Trophoblast cell (in vitro differentiated cells and primary cell): ENCODE results near the gene DCTN2.
"Not testable (repeated sequence)": the region's sequence is repeated elsewhere in the genome, so short reads cannot be mapped to it uniquely, and the experiment has no call there.

Source experiments
- DNase-seq, 2 donors: peaks; one replicate each; pipeline ENCODE4 v3.0.0-alpha.2; 2016
- H2AFZ ChIP-seq: 2 replicates; pipeline ENCODE4 v1.6.1; 2013; ENCODE audit warnings: low read length, moderate library complexity, mild to moderate bottlenecking; ENCODE audit not compliant: insufficient read depth, poor library complexity
- H2AK5ac ChIP-seq: 2 replicates; pipeline ENCODE4 v1.6.1; 2013; ENCODE audit warnings: mild to moderate bottlenecking, low read length
- H2BK120ac ChIP-seq: 2 replicates; pipeline ENCODE4 v1.6.1; 2013; ENCODE audit warnings: low read length, mild to moderate bottlenecking, moderate library complexity; ENCODE audit not compliant: insufficient read depth, poor library complexity
- H2BK12ac ChIP-seq: 2 replicates; pipeline ENCODE4 v1.6.1; 2013; ENCODE audit warnings: mild to moderate bottlenecking, low read length, moderate library complexity
- H2BK5ac ChIP-seq: 2 replicates; pipeline ENCODE4 v1.6.1; 2013; ENCODE audit warnings: low read length, low read depth, moderate library complexity, mild to moderate bottlenecking; ENCODE audit not compliant: poor library complexity
- H3K14ac ChIP-seq: 2 replicates; pipeline ENCODE4 v1.6.1; 2013; ENCODE audit warnings: mild to moderate bottlenecking, low read length
- H3K18ac ChIP-seq: 2 replicates; pipeline ENCODE4 v1.6.1; 2013; ENCODE audit warnings: mild to moderate bottlenecking, low read length
- H3K23ac ChIP-seq: 2 replicates; pipeline ENCODE4 v1.6.1; 2013; ENCODE audit warnings: low read length
- H3K27ac ChIP-seq: 2 replicates; pipeline ENCODE4 v1.5.1; 2013; ENCODE audit warnings: low read depth, mild to moderate bottlenecking, inconsistent platforms, low read length, moderate library complexity
- H3K27me3 ChIP-seq: 2 replicates; pipeline ENCODE4 v1.6.1; 2013; ENCODE audit warnings: inconsistent platforms, mild to moderate bottlenecking, low read length, moderate library complexity; ENCODE audit not compliant: insufficient read depth
- H3K36me3 ChIP-seq, 2 experiments: 1 replicate in 1 of 2; 2 replicates in 1 of 2; pipeline ENCODE4 v1.6.1; 2013; ENCODE audit warnings: low read length in 2 of 2, mild to moderate bottlenecking in 2 of 2, moderate library complexity in 1 of 2; ENCODE audit not compliant: insufficient read depth in 2 of 2, control insufficient read depth in 1 of 2
- H3K4ac ChIP-seq: 2 replicates; pipeline ENCODE4 v1.6.1; 2013; ENCODE audit warnings: low read depth, mild to moderate bottlenecking, low read length, moderate library complexity
- H3K4me1 ChIP-seq, 2 experiments: 1 replicate in 1 of 2; 2 replicates in 1 of 2; pipeline ENCODE4 v1.6.1; 2013; ENCODE audit warnings: low read length in 2 of 2, mild to moderate bottlenecking in 2 of 2, moderate library complexity in 1 of 2; ENCODE audit not compliant: insufficient read depth in 2 of 2, control insufficient read depth in 1 of 2
- H3K4me2 ChIP-seq: 2 replicates; pipeline ENCODE4 v1.6.1; 2013; ENCODE audit warnings: inconsistent platforms, mild to moderate bottlenecking, low read length, moderate library complexity
- H3K4me3 ChIP-seq: 2 replicates; pipeline ENCODE4 v1.5.1; 2013; ENCODE audit warnings: mild to moderate bottlenecking, low read depth, low read length, inconsistent platforms
- H3K79me1 ChIP-seq: one replicate; pipeline ENCODE4 v1.6.1; 2013; ENCODE audit warnings: low read length
- H3K79me2 ChIP-seq: 2 replicates; pipeline ENCODE4 v1.6.1; 2013; ENCODE audit warnings: low read length, mild to moderate bottlenecking; ENCODE audit not compliant: control insufficient read depth, insufficient read depth, poor library complexity
- H3K9ac ChIP-seq: 2 replicates; pipeline ENCODE4 v1.6.1; 2013; ENCODE audit warnings: mild to moderate bottlenecking, low read length
- H3K9me3 ChIP-seq: 2 replicates; pipeline ENCODE4 v1.6.1; 2013; ENCODE audit warnings: low read depth, mild to moderate bottlenecking, control low read depth, inconsistent platforms, low read length; ENCODE audit not compliant: insufficient read depth
- H4K12ac ChIP-seq: 2 replicates; pipeline ENCODE4 v1.6.1; 2013; ENCODE audit warnings: low read depth, mild to moderate bottlenecking, low read length, moderate library complexity
- H4K8ac ChIP-seq: 2 replicates; pipeline ENCODE4 v1.6.1; 2013; ENCODE audit warnings: low read depth, mild to moderate bottlenecking, low read length, moderate library complexity
- H4K91ac ChIP-seq: one replicate; pipeline ENCODE4 v1.6.1; 2013; ENCODE audit warnings: low read depth, mild to moderate bottlenecking, low read length, moderate library complexity
- WGBS: extraction: QIAGEN DNeasy Blood & Tissue Kit; methylation state at CpG from one replicate; pipeline ENCODE4 v1.1.7; 2013; ENCODE audit warnings: missing lambda C conversion rate; ENCODE audit not compliant: insufficient read length, insufficient coverage; ENCODE audit errors: extremely low coverage; 5-methylcytosine and 5-hydroxymethylcytosine counted together

The DCTN2 gene

GRCh38 chr12:57590864-57591781, 44.1 kb upstream of the DCTN2 start, which contains the start of gene PIP4K2C:
PIP4K2C (plus strand) TSS chr12:57591192; CDS start chr12:57591290, 98 bp downstream.
- no CpG with 5 or more reads among the region's 69 CpGs for WGBS
- Histone ChIP-seq H4K12ac (peak within 1 kb of the TSS; percentile 79), H3K36me3 (peaks cover 8 to 13% of the 10 kb centered on the region in 2 experiments), H3K79me2 (peaks cover 3% of the 10 kb centered on the region), H3K18ac (peak within 1 kb of the TSS; percentile 77), H3K4me1 (peaks cover 4 to 11% of the 10 kb centered on the region in 2 experiments), H2BK12ac (no peak within 1 kb of the TSS), H3K27me3 (no peaks in the 10 kb centered on the region), H4K8ac (peak within 1 kb of the TSS; percentile 91), H3K9me3 (no peaks in the 10 kb centered on the region), H3K23ac (no peak within 1 kb of the TSS), H3K4me2 (peak within 1 kb of the TSS; percentile 79), H4K91ac (peak within 1 kb of the TSS; percentile 76), H3K4ac (peak within 1 kb of the TSS; percentile 71), H2BK5ac (peak within 1 kb of the TSS; percentile 14), H2AFZ (peak within 1 kb of the TSS; percentile 86), H3K79me1 (peaks cover 5% of the 10 kb centered on the region), H3K27ac (peak within 1 kb of the TSS; percentile 10), H2AK5ac (no peak within 1 kb of the TSS), H3K9ac (peak within 1 kb of the TSS; percentile 92), H3K14ac (peak within 1 kb of the TSS; percentile 68), H3K4me3 (peak within 1 kb of the TSS; percentile 96), H2BK120ac (peak within 1 kb of the TSS; percentile 40)
- DNase-seq: peak; percentile 89 to 90

GRCh38 chr12:57590479-57590863, 43.5 kb upstream of the DCTN2 start:
- H3K4me3 ChIP-seq: peak overlapping the region; percentile 96
- no peak overlapping the region for H2BK5ac ChIP-seq
- H3K23ac ChIP-seq: no peak overlapping the region
- H2BK120ac ChIP-seq: no peak overlapping the region
- peaks cover 3% of the 10 kb centered on the region for H3K79me2 ChIP-seq
- peaks cover 4 to 9% of the 10 kb centered on the region in 2 experiments for H3K36me3 ChIP-seq
- H3K9ac ChIP-seq: no peak overlapping the region
- DNase-seq: peak in 1 of 2 donors; percentile 45
- H3K18ac ChIP-seq: no peak overlapping the region
- peak overlapping the region; percentile 91 for H4K8ac ChIP-seq
- no peak overlapping the region for H3K4ac ChIP-seq
- no CpG with 5 or more reads among the region's 2 CpGs for WGBS
- H3K14ac ChIP-seq: peak overlapping the region; percentile 52
- H3K9me3 ChIP-seq: no peaks in the 10 kb centered on the region
- peak overlapping the region; percentile 80 for H2AFZ ChIP-seq
- H2AK5ac ChIP-seq: no peak overlapping the region
- H3K79me1 ChIP-seq: peaks cover 5% of the 10 kb centered on the region
- H4K12ac ChIP-seq: peak overlapping the region; percentile 34
- H2BK12ac ChIP-seq: no peak overlapping the region
- H3K27ac ChIP-seq: no peak overlapping the region
- peak overlapping the region; percentile 79 for H3K4me2 ChIP-seq
- peak overlapping the region; percentile 41 for H4K91ac ChIP-seq
- no peaks in the 10 kb centered on the region for H3K27me3 ChIP-seq
- peaks cover 4 to 11% of the 10 kb centered on the region in 2 experiments for H3K4me1 ChIP-seq

- H3K27ac ChIP-seq, H2BK5ac ChIP-seq, H4K12ac ChIP-seq, H3K23ac ChIP-seq, DNase-seq, H2AK5ac ChIP-seq, H2BK12ac ChIP-seq, H3K4me2 ChIP-seq, H2BK120ac ChIP-seq, H3K36me3 ChIP-seq, H4K91ac ChIP-seq, H3K9me3 ChIP-seq, H2AFZ ChIP-seq, H3K79me2 ChIP-seq, H3K14ac ChIP-seq, H3K9ac ChIP-seq, H3K18ac ChIP-seq, H3K4ac ChIP-seq, H3K79me1 ChIP-seq, H3K4me3 ChIP-seq, H3K27me3 ChIP-seq, H4K8ac ChIP-seq: not testable (repeated sequence)
- WGBS: no CpG with 5 or more reads among the region's 15 CpGs
- H3K4me1 ChIP-seq: peaks cover 4 to 11% of the 10 kb centered on the region in 2 experiments
Observed at GRCh38 chr12:57588951-57589610, 42.1 kb upstream of the DCTN2 start.

GRCh38 chr12:57586832-57587429, 39.9 kb upstream of the DCTN2 start:
- Histone ChIP-seq H2AK5ac (no peak overlapping the region), H3K9me3 (no peaks in the 10 kb centered on the region), H3K18ac (no peak overlapping the region), H3K79me1 (peaks cover 5% of the 10 kb centered on the region), H3K36me3 (no peaks in the 10 kb centered on the region), H4K12ac (no peak overlapping the region), H3K14ac (no peak overlapping the region), H2BK120ac (no peak overlapping the region), H4K91ac (no peak overlapping the region), H3K4me3 (no peak overlapping the region), H3K79me2 (peaks cover 3% of the 10 kb centered on the region), H2BK12ac (no peak overlapping the region), H3K9ac (no peak overlapping the region), H2BK5ac (no peak overlapping the region), H3K27me3 (no peaks in the 10 kb centered on the region), H3K27ac (no peak overlapping the region), H3K23ac (no peak overlapping the region), H3K4ac (no peak overlapping the region), H3K4me1 (peaks cover 2 to 6% of the 10 kb centered on the region in 2 experiments), H3K4me2 (no peak overlapping the region), H2AFZ (no peak overlapping the region), H4K8ac (no peak overlapping the region)
- DNase-seq: no peak
- no CpG with 5 or more reads among the region's 3 CpGs for WGBS
